GM19467 (cell line): Measurements from ENCODE around the gene RNF166.

ENCODE experiments used
- ATAC-seq: cut with Tn5 transposase; IDR thresholded peaks from one replicate; pipeline ENCODE4 v1.9.1; 2021; ENCODE audit warnings: mild to moderate bottlenecking, moderate library complexity; ENCODE audit not compliant: unreplicated experiment

Gene RNF166

DNA sequence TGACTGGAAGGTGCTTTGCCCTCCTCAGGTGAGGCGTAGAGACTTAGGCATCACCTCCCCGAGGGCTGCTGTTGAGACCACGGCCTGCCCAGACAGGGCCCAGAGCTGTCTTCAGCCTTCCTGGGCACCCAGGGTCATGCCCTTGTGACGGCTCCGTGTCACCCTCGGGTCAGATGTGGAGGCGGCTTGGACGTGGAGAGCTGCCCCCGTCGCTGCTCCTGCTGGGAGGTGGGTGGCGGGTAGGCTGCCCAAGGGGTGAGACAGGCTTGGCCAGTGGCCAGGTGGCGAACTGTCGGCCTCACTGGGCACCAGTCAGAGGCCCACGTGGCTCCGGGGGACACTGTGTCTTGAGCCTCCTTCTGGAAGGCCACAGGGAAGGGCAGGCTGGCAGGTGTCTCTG, 11.0 kb downstream of the RNF166 start:
- no peak for ATAC-seq

DNA sequence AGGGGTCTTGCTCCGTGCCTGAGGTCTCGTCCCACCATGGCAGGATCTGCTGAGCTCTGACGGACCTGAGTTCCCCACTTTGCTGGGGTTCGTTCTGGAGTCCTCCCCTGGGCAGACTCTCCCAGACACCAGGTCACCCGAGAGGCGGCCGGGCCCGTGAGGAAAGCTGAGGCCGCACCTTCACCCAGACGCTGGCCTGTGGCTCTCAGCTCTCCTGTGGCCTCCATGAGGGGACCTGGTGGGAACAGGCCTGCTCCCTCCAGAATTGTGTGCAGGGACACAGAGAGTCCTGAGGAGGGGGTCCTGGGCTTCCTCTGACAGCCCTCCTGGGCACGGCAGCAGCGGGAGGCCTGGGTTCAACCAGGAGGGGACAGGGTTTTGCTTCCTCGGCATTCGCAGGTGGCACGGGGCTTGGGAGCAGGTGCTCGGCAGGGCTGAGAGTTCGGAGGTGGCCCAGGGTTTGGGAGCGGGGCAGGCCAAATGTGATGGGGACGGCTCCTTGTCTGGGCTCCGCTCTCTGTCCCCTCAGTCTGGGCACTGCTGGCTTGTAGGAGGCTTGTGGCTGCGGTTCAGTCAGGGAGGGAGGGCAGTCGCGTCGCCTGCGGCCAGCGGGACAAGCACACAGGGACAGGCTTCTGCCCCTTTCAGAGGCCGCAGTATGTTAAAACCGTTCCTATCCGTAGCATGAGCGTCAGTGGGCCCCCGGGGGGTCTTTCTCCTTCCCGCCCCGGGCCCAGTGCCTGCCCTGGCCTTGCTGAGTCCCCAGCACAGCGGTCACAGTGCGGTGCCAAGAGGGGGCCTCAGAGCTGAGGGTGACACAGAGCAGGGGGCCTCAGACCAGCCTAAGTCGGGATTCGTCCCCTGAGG, 11.8 kb downstream of the RNF166 start:
- ATAC-seq: no peak

DNA sequence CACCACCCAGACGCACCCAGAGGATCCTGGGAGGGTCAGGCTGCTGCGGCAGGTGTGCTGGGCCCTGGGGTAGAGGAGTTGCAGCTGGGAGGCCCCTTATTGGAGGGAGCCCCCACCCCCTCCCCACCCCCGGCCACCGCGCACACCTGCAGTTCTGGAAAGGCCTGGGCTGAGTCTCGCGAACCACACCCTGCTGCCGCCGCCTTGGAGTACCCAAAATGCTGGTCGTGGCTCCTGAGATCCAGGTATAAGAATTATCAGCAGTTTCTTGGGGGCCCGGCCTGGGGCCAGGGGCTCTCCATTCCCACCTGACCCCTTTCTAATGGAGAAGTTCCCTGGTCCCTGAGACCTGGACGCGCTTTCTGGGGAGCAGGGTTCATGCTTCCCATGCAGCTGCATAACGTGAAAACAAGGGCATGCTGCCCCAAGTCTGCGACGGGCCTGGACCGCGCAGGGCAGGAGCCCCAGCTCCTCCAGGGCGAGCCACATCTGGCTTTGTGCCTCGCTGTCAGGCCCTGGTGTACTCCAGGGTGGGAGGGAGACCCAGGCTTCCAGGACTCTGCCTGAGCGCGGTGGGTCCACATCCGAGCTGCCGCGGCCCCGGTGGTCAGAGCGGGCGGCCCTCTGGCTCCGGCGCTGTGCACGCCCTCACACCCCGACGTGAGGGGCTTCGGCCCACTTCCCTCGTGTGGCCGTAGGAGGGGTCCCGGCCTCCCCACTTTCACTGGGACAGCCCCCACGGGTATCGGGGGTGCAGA, 12.6 kb downstream of the RNF166 start:
- no peak for ATAC-seq

DNA sequence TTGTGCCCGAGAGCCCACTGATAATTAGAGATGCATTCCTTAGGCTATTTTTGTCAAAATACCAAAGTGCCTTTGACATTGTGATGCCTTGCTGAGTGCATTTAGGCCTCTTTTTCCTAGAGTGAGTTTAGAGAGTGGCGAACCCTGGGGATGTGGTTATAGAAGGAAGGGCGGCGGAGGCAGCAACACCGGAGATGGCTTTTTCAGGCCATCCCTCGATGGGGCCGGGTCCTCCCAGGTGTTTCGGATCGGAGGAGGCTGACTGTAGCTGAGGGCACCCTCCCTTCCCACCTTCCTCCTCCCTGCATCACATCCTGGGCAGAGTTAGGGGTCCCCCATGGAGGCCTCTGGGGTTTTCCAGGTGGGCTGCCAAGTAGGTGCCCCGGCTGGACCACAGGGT, 13.3 kb downstream of the RNF166 start:
- no peak for ATAC-seq

DNA sequence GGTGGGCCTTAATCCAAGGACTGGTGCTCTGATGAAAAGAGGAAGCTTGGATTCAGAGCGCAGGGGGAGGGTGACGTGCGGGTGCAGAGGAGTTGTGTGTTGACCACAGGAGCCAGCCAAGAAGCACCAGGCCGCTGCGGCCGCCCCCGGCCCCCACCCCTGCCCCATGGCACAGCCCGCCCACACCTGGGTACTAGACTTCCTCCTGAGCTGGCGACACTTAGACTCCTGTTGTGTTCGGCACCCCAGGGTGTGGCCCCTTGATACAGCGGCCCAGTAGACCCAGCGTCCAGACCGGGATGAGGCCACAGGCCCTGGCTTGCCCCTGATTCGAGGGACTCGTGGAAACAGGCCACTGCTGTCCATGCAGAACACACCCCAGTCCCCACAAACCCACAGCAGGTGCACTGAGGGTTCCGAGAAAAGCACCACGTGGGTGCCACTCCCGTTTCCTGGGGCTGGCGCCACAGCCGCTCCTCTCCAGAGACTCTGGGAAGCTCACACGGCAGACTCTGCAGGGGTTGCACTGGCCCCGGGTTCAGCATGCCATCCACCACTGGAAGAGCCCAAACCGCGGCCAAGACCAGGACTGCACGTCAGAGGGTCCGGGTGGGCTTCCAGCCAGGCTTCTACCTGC, 14.2 kb downstream of the RNF166 start:
- ATAC-seq: no peak

DNA sequence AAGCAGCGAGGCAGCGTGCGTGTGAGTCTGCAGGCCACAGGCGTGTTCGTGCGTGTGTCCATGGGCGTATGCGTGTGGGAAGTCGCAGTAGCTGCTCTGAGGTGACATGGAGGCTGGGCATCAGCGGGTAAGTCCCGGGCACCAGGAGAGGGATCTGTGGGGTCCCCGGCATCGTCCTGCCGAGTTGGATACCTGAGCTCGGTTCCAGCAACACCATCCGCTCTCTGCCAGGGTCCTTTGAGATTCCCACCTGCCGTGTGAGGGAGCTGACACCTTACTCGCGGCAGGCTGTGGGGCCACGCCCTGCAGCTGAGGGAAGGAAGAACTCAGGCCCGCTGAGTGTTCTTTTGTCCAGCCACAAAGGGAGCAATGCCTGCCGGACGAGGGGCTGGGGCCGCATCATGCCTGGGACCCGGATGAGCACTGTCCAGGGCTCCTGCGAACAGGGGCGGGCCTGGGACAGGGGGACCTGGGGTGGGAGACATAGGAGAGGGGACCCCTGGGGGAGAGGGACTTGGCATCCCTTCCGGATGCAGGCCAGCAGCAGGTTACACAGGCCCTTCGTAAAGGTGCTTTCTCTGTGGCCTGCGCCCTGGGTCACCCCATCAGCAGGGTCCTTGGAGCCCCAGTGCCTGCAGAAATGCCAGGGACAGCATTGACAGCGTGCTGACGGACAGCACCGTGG, 14.9 kb downstream of the RNF166 start:
- no peak for ATAC-seq

DNA sequence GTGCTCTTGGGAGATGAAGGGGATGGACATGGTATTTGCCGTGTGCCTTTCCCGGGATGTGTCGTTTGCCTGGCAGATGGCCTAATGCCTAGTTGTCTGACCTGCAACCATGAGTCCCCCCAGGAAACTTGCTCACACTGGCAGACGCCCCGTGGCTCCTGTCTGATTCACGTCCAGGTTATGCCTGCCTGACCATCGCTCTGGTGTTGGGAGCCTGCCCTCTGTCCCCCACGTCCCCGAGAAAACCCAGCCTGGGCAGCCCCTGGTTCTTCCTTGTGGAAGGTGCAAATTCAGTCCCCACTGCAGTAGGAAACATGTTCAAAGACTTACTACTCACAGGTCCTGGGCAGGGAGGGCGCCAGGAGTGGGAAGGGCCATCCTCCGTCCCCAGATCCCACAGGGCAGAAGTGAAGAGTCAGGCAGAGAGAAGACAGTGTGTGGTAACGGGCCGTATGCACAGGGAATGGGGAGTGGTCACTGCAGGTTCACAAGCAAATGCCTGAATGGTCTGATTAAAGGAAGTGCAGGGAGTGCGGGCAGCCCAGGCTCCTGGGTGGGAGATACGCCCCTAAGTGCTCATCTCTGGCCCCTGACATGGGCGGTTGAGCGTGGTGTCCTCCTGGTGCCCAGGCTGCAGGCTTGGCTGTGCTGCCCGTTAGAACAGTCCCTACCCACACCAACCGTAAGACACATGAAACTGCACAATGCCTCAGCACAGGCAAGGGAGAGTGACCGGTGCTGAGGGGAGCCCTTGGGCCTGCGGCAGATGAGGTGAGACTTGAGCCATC, 15.7 kb downstream of the RNF166 start:
- ATAC-seq: no peak

DNA sequence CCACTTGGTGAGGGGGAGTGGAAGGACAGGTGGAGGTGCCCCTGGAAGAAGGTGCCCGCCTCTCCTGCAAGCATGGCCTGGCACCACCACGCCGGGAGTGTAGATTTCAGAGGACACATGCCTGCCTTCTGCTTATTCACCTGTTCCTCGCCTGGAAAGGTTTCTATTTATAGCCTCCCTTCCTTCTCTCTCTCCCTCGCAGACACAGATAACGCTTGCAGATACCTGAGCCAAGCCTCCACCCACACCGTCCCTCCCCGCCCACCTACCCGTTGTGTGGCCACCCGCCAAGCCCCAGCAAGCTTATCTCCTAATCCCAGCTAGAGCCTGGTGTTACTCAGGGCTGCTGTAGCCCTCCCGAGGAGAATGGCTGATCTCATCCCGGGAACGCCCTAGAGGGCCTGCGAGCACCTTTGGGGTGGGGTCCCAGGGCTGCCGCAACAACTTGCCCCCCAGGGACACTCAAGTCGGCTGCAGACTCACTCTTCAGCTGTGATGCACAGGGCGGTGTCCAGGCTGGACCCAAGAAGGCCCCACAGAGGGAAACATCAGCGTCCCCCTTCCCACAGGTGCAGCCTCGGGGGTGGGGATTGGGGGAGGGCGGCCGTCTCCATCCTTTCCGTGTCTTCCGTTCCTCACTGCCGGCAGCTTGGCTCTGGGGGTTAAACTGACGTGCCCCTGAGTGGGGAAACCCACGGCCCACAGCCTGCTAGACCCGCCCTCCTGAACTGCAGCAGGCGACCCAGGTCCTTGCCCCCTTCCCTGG, 18.0 kb downstream of the RNF166 start:
- no peak for ATAC-seq

DNA sequence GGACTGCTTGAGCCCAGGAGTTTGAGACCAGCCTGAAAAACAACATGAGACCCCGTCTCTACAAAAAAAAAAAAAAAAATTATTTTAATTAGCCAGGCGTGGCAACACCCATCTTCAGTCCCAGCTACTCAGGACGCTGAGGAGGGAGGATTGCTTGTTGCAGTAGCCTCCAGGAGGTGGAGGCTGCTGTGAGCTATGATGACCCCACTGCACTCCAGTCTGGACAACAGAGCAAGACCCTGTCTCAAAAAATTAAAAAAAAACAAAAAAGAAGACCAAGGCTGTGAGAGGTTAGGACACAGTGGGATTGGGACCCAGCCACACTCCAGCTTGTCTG, 18.6 kb downstream of the RNF166 start:
- ATAC-seq: no peak

DNA sequence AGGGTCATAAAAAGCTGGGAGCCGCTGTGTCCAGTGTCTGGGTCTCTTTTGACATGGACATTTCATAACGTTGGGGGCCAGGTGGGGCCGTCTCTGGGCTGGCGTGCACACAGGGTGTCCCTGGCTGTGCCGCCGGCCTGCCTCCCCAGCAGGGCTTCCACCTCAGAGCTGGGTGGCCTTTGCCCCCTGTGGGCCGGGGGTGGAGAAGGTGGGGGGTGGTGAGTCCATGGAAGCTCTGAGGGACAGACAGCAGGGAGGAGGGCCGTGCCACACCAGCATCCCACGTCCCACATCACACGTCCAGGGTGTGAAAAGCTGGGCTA, 19.0 kb downstream of the RNF166 start:
- no peak for ATAC-seq

DNA sequence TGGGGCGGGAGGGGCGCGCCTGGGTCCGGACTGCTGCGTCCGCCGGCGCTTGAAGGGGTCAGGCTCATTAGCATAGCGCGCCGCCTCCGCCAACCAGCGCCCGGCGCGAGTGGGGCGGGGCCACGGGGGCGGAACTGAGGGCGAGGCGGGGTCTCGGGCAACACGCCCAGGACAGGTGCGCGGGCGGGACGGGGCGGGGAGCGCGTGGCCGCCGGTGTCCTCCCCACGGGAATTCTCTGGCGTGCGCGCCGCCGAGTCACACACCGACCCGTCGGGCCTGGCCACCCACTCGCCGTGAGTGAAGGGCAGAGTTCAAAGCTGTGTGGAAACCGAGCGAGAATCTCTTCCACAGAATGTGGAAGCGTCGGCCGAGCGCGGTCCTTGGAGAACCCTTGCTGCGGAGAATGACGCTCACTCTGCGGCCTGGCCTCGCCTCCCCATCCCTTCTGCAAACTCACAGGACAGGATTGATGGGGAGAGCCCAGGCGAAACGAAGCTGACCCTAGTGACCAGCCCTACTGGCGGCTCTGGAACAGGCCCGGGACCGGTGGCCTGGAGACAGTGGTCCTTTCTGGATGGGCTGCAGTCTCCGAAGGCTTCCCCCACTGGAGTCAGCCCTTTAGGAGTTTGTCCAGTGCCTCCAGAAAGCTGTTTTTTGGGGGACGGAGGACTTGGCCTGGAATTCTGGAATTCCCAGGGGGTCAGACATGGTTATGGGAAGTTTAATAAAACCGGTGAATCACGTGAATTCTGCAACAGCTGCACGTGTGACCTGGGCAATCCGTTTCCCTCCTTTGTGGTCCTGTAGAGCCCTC, 19.6 kb downstream of the RNF166 start, which contains the start of gene SNAI3:
TSS of gene SNAI3 (minus strand) at position 69 of the 815 bp plus-strand sequence. CDS start 101 bp downstream, outside the sequence.
- ATAC-seq: peak; percentile 60

DNA sequence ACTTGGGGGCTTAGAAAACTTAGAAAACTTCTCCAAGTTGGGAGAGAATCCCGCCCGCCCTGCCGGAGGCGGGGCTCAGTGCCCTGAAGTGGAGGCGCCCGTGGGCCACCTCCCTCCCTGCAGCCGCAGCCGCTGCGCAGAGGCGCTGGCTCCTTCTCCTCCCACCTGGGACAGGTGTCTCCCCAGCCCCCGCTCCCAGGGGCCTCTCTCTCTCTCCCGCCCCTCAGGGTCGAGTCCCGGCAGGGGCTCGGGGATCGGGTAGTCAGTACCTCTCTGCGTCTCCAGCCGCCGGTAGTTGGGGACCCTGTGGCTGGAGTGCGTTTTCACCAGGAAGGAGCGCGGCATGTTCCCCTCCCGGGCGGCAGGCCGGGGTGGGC, 20.2 kb downstream of the RNF166 start:
- peak; percentile 2 for ATAC-seq

DNA sequence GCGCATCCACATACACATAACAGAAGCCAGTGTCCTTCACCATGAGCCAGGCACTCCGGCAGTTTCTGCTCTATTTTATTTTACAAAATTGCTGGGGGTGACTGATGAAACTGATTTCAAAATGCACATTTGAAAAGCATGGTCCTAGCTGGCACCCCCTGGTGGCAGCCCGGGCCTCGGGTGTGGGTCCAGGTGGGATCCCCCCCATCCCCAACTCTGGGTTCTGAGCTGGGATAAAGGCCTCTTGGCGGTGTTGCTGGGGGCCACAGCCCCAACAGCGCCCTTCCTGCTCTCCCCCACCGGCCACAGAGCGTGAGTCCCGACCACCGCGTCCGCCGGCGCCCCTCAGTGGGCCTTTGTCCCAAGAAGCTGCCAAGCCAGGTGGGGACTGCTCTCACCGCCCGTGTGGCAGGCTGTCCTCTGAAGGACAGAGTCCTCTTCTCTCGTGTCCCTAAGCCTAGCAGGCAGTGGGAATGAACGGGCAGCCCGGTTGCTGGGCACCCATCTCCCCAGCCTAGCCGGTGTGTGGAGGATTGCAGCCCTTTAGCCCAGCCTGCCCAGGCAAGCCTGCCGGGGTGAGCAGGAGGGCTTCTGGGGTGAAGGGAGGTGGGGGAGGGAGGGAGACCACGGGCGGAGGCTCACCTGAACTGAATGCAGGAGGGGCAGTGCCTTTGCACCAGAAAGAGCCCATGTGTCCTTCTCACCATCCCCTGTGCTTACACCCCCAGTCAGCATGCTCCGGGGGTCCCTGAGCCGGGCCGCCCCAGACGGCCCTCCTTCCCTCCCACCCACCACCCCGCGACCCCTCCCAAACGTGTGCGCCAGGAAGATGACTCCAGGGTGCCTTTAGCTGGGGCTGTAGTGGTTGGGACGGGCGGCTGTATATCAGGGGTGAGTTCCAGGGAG, 20.8 kb downstream of the RNF166 start:
- ATAC-seq: no peak

DNA sequence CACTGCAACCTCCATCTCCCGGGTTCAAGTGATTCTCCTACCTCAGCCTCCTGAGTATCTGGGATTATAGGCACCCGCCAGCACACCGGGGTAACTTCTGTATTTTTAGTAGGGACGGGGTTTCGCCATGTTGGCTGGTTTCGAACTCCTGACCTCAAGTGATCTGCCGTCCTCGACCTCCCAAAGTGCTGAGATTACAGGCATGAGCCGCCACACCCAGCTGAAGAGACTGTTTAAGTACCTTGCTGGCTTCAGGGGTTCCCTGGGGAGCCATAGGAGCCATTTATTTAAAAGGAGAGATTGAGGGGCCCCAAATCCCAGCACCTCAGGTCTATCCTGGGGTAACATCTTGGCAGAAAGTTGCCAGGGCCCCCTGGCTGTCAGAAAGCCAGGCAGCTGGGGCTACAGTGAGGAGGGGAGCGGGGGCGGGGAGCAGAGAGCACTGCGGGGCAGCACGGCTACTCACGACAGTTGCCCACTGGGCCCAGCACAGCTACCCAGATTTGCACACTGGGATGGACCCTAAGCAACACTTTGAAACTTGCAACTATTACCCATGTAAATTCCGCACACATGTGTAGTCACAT, 21.5 kb downstream of the RNF166 start:
- ATAC-seq: no peak

DNA sequence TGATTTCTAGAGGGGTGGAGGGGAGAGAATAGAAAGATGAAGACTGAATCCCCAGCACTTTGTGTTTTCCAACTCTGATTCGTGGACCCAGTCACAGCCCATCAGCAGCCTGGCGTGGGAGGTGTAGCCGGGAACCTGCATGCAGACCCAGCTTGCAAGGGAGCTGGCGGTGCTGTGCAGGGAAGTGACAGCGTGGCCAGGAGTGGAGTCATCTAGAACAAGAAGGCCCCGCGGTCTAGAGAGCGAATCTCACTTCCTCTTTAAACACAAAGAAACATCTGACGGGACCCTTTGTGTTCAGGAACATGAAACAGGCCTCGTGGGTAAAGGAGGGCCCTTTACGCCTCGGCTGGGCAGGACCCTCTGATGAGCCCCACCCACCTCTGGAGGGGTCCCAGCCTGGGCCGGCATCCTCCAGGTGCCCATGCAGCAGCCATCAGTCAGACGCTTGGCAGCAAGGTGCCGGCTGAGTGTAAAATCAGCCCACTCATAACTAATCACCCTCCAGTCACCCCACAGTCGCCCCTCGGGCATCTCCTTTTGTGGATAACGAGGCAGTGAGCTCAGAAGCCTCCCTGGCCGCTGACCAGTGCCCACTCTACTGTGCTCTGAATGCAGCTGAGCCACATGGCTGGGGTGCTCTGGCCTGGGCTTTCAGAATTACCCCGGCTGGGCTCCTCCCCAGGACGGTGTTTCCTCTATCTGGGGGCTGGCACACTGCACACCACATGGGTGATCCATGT, 24.3 kb downstream of the RNF166 start:
- peak; percentile 60 for ATAC-seq

DNA sequence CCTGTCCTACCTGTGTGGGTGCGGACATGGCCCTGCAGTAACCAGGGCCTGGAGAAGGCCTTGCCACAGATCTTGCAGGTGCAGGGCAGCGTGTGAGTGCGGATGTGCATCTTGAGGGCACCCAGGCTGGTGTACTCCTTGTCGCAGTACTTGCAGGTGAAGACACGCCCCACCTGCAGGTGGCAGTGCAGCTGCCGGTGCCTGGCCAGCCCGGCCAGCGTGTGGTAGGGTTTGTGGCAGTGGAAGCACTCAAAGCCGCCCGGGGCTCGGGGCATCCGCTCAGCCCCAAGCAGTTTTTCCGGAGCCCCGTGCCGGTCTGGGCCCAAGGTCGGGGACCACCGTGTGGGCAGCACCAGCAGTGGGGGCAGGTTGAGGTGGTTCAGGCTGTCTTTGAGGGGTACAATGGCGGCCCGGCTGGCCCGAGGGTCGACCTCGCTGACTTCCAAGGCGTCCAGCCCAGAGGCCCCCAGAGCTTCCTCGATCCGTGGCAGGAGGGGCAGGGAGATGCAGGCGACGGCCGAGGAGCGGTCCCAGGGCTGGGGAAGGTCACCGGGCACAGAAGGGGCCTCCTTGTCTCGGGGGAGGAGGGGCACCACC, 25.0 kb downstream of the RNF166 start:
- peak; percentile 2 for ATAC-seq
